ENCODE results near the gene DMRTC2. TPM values are rescaled to one million over a fixed set of nuclear protein-coding genes. Genes with fewer than 3 reads are reported as not detected.

DMRTC2 gene
- polyA plus RNA-seq, 1 donor (not counting 4 experiments of a cell fraction or from before 2014, with no cell fraction given) = not detected

- H3K9me1 ChIP-seq (ENCODE audit: control insufficient read depth, extremely low read depth, insufficient read depth, low read length) = no peaks in the 10 kb centered on the region
- H3K79me2 ChIP-seq (ENCODE audit: control insufficient read depth, insufficient read depth, low read length) = peaks cover 18% of the 10 kb centered on the region
- no peak for DNase-seq (ENCODE audit: low read depth, low spot score)
- no peak overlapping the region for H2AFZ ChIP-seq (ENCODE audit: control insufficient read depth, low read length)
- no peak overlapping the region for H3K9ac ChIP-seq (ENCODE audit: control insufficient read depth, extremely low read depth, insufficient read depth, low read length)
- FAIRE-seq = no peak
- no peak for TF ChIP-seq CTCF (optimal IDR thresholded peaks at IDR 0.05 in 1 of 3, IDR thresholded peaks at IDR 0.05 in 1 of 3, conservative IDR thresholded peaks at IDR 0.05 in 1 of 3; ENCODE audit: extremely low read depth in 1 of 3, insufficient read depth in 2 of 3, low read length in 3 of 3)
- TF ChIP-seq EZH2 (IDR thresholded peaks at IDR 0.05; ENCODE audit: low read length) = no peak
- H4K20me1 ChIP-seq (ENCODE audit: control insufficient read depth, extremely low read depth, insufficient read depth, low read length) = peaks cover 47% of the 10 kb centered on the region
- H3K9me3 ChIP-seq (ENCODE audit: control insufficient read depth, low read depth, low read length) = no peaks in the 10 kb centered on the region
- dilution Hi-C loops (cut with MboI; ENCODE audit: extremely low pct_ligation_motif_present, low sequenced_read_pairs) = no loop called here
- H3K27ac ChIP-seq (ENCODE audit: control insufficient read depth, insufficient read depth, low read length) = no peak overlapping the region
- no peak overlapping the region for H3K4me3 ChIP-seq (ENCODE audit: control insufficient read depth in 2 of 3, extremely low read depth in 1 of 3, insufficient read depth in 2 of 3, low read depth in 1 of 3, low read length in 3 of 3)
- H3K27me3 ChIP-seq (ENCODE audit: control insufficient read depth, extremely low read depth, insufficient read depth, low read length) = no peaks in the 10 kb centered on the region
- peaks cover 32 to 36% of the 10 kb centered on the region in 2 experiments for H3K36me3 ChIP-seq (ENCODE audit: control insufficient read depth in 2 of 2, extremely low read depth in 1 of 2, insufficient read depth in 2 of 2, low read length in 2 of 2)
- H3K4me2 ChIP-seq (ENCODE audit: control insufficient read depth, extremely low read depth, insufficient read depth, low read depth, low read length) = no peak overlapping the region
- no peaks in the 10 kb centered on the region for H3K4me1 ChIP-seq (ENCODE audit: control insufficient read depth, extremely low read depth, insufficient read depth, low read length)
Observed at GRCh38 chr19:41871573-41872383, 26.9 kb downstream of the DMRTC2 start.

- Histone ChIP-seq H3K4me1 (ENCODE audit: control insufficient read depth, extremely low read depth, insufficient read depth, low read length) (no peaks in the 10 kb centered on the region), H3K4me3 (ENCODE audit: control insufficient read depth in 2 of 3, extremely low read depth in 1 of 3, insufficient read depth in 2 of 3, low read depth in 1 of 3, low read length in 3 of 3) (no peak overlapping the region), H3K9me1 (ENCODE audit: control insufficient read depth, extremely low read depth, insufficient read depth, low read length) (no peaks in the 10 kb centered on the region), H3K9ac (ENCODE audit: control insufficient read depth, extremely low read depth, insufficient read depth, low read length) (no peak overlapping the region), H3K27me3 (ENCODE audit: control insufficient read depth, extremely low read depth, insufficient read depth, low read length) (no peaks in the 10 kb centered on the region), H2AFZ (ENCODE audit: control insufficient read depth, low read length) (no peak overlapping the region), H3K4me2 (ENCODE audit: control insufficient read depth, extremely low read depth, insufficient read depth, low read depth, low read length) (no peak overlapping the region), H4K20me1 (ENCODE audit: control insufficient read depth, extremely low read depth, insufficient read depth, low read length) (peaks cover 41% of the 10 kb centered on the region), H3K79me2 (ENCODE audit: control insufficient read depth, insufficient read depth, low read length) (peaks cover 12% of the 10 kb centered on the region), H3K36me3 (ENCODE audit: control insufficient read depth in 2 of 2, extremely low read depth in 1 of 2, insufficient read depth in 2 of 2, low read length in 2 of 2) (peaks cover 32 to 36% of the 10 kb centered on the region in 2 experiments), H3K27ac (ENCODE audit: control insufficient read depth, insufficient read depth, low read length) (no peak overlapping the region), H3K9me3 (ENCODE audit: control insufficient read depth, low read depth, low read length) (no peaks in the 10 kb centered on the region)
- FAIRE-seq (no peak), DNase-seq (ENCODE audit: low read depth, low spot score) (no peak)
- dilution Hi-C loops (cut with MboI; ENCODE audit: extremely low pct_ligation_motif_present, low sequenced_read_pairs) = no loop called here
- no peak for TF ChIP-seq EZH2 (IDR thresholded peaks at IDR 0.05; ENCODE audit: low read length)
- TF ChIP-seq CTCF (optimal IDR thresholded peaks at IDR 0.05 in 1 of 3, IDR thresholded peaks at IDR 0.05 in 1 of 3, conservative IDR thresholded peaks at IDR 0.05 in 1 of 3; ENCODE audit: extremely low read depth in 1 of 3, insufficient read depth in 2 of 3, low read length in 3 of 3) = no peak
Observed at GRCh38 chr19:41872384-41872774, 27.5 kb downstream of the DMRTC2 start.

All from keratinocyte (primary cell).